Activated T-cell treated with anti-CD3 and anti-CD28 coated beads for 4 hours (primary cell): ENCODE measurements around the gene THAP4.
A peak's percentile ranks its signal among the peaks of the same experiment; 100 is the strongest.

Experiments
- DNase-seq: peaks from one replicate; pipeline ENCODE4 v3.0.0-alpha.2; 2020

The THAP4 gene

DNA sequence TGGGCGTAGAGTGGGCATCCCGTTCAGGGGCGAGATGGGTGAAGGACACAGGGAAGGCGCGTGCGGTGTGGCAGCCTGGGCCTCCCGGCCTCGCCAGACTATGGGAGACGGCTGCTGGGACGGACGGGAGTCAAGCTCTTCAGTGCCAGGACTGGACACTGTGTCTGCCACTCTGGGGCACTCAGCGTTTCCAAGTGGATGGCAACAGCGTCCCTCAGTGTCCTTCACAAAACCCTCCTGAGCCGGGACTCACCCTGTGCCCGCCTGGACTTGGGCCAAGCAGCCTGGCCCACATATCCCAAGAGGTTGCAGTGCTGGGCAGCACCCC lies 94.7 kb downstream of the THAP4 start:
- no peak for DNase-seq

DNA sequence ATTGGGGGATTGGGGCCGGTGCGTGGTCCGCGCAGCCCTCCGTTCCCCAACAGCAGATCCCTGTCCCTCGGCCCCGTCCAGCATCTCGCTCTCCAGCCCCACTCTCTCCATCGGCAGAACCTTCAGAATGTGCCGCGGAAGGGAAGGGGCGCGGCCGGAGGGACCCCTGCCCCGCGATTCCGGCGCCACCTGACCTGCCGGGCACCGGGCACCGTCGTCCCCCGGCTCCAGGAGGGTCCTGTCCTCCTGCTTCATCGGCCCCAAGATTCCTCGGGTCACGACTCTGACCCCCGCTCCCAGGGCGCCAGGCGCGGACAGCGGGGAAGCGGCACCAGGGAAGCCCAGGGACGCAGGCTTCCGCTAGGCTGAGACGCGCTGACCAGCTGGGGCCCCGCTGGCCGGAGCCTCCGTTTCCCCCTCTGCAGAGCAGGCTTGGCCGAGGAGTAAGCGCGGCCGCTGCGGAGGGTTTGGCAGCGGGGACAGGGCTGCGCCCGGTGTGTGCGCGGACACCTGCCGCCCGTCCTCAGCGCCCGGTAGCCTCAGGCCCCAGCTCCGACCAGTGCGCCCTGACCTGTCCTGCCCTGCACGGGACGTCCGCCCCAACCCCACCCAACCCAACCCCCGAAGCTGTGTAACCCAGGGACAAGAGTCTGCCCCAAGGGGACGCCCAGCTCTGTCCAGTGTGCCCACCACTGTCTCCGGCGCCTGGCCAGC lies 95.2 kb downstream of the THAP4 start:
- DNase-seq: no peak

DNA sequence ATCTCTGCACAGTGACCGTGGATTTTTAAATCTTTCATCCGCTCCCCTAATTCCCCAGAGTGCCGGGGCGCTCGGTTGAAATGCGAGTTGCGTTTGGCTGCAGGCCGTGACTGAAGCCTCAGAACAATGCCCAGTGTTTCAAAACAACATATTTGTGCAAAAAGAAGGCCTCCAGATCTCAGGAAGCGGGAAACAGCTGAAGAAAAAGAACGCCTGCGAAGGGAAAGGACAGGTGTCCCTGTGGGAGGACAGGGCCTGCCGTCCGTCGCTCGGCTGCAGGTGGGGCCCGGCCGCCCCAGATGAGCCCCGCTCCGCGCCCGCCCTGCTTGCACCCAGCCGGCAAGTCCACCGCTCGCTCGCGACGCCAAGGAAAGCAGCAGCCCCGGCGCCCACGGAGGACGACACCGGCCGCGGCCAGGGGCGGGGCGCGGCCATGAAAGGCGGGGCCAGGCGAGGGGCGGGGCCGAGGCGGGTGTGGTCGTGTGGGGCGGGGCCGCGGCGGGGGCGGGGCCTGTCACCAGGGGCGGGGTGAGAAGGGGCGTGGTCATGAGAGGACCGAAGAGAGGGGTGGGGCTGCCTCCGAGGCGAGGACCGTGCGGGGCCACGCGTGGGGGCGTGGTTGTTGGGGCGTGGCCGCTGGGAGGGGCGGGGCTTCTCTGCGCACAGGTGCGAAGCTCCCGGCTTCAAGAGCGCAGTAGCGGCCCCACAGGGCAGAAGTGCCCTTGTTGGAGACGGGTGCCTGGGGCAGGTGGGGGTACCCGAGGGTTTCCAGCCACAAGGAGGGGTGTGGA lies 96.0 kb downstream of the THAP4 start:
- peak; percentile 46 for DNase-seq

DNA sequence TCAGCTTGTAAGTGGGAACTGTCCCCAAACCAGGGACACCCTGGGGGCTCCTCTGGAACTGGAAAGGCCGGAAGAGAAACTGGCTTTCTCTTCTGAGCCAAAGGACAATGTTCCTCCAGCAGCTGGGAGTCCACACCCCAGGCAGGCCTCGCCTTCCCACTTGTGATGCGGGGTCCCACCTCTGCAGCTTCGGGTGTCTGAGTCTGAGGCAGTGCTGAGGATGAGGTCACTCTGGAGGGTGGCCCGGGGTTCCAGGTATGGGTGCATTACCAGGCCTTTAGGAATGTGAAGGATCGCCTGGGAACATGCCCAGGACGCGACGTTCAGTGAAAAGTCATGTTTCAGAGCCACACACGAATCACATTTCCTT lies 96.6 kb downstream of the THAP4 start:
- no peak for DNase-seq

DNA sequence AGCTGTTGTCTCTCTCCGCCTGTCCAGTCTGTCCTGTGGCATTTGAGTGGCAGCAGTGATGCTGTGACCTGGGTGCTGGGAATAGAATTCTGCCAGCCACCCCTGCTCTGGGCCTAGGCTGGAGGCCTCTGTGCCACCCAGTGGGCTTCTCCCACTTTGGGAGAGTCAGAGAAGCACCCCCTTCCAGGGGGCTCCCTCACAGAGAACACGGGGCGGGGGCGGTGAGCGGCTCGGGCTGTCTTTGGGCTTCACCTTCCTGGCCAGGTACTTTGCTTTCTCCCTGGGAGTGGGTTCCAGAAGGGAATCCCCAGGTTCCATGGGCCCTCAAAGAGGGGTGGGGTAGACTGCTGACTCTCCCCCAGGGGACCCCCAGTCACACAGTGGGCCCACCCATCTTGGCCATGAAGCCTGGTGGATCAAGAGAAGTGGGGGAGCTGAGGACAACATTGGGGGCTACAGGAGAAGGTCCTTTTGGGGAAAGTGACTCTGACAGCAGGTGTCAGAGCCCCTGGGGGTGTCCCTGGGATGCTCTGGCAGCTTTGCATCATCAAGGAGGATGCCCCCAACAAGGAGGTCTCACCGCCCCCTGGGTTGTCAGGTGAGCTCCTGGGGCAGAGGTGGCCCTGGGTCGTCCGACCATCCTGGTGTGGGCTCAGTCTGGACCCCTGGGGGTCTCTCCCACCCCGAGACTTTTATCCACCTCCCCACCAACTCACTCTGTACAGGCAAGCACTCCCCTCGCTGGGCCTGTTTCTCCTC lies 97.2 kb downstream of the THAP4 start:
- DNase-seq: no peak

DNA sequence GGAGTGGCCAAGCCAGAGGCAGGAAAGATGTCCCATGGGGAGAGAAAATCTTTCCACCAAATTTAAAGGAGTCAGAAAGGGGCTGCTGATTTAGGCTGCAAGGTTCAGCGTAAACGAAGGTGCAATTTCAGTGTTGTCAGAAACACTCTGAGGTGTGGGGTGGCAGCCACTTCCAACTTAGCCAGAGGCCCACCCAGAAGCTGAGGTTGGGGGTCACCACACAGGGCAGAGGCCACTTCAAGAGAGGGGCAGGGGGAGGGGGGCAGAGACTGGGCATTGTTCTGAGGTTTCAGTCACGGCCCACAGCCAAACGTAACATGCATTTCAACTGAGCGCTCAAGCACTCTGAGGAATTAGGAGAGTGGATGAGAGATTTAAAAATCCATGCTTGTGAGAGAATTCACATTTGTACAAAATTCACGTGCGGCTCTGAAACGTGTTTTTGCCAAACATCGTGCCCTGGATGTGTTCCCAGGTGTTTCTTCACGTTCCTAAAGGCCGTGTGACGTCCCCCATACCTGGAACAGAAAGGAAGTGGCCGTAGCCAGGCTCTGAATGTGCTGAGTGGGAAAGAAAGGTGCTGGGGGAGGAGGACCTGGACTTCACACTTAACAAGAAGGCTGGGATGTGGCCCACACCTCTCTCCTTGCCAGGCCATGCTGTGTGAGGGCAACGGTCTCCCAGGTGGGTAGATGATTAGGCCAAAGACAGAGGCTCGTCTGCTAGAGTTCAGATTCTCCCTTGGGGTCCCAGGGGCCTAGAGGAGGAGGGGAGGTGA lies 97.9 kb downstream of the THAP4 start:
- no peak for DNase-seq

DNA sequence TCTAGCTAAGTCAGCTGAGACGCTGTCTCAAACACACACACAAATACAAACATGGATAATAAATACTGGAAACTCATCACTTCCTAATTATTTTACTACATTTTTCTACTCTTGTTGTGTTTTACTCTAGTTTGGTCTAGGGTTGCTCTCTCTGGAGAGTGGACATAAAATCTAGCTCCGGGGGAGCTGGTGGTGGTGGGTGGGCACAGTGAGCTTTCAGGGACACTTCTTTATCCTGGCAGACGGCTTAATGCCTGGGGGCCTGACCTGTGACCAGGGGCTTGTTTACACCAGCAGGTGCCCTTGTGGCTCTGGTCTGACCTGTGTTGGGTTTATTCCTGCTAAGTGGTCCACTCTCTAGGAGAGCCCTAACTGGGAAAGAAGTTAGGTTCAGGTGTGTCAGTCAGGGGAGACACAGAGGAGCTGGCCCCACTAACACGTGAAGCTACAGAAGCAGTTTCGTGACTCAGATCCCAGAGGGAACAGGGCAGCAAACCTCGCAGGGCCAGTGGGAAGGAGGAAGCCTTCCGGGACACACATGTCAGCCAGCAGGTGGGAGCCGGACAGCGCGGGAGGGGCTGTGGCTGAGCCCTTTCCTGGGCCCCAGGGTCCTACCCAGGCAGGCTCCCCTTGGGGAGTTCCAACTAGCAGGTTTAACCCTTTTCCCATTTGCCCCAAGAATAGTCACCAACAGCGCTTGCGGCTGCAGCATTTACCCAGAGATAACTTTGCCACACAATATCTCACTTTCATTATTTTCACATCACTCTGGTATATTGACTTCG lies 100.9 kb downstream of the THAP4 start:
- DNase-seq: no peak

DNA sequence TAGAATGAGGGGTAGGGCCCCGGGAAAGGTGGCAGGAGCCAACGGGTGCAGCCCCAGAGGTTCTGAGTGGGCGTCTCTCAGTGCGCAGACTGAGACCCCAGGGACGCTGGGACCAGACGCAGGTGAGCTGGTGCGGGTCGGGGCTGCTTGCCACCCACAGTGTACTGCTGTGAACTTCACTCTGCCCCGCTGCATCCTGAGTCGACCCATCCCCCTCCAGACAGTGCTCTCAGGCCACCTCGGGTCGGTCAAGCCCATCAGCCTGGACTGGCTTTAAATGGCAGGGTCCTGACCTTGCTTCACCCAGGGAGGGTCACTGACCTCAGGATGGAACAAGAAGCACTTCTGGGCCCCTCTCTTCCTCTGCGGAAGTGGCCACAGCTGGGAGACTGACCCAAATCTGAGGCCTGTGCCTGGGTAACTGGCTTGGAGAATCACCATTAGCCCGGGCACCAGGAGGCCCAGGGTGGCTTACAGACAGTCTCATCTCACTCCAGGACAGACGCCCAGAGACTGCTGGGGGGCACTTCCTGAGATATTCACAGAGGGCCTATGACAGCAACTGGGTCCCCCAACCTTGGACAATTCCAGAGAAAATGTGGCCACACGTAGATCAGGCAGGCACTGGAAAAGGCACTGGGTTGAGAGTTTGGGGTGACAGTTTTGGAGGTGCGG lies 102.1 kb downstream of the THAP4 start:
- DNase-seq: no peak
